Measurements from ENCODE around the gene PSMB7. TPM values are rescaled to one million over a fixed set of nuclear protein-coding genes. Genes with fewer than 3 reads are reported as not detected.

Gene PSMB7
- total and polyA plus RNA-seq, 2 of the 8 experiments (the other 6 are each of a cell fraction or from before 2014, with no cell fraction given) = 222 to 357 TPM

- TF ChIP-seq CREB1 (IDR thresholded peaks at IDR 0.05) (no peak), SP1 (IDR thresholded peaks at IDR 0.05; ENCODE audit: low read depth, low read length) (no peak), RFX5 (IDR thresholded peaks at IDR 0.05; ENCODE audit: borderline replicate concordance, low read depth, low read length) (no peak), EGR1 (IDR thresholded peaks at IDR 0.05; ENCODE audit: borderline replicate concordance, low read depth, low read length) (no peak), USF2 (IDR thresholded peaks at IDR 0.05; ENCODE audit: low read length) (no peak)
Observed at GRCh38 chr9:124372038-124372437, 43.2 kb downstream of the PSMB7 start (continued).

Data from H1 (cell line).